Uterus (tissue), 4 donors: ENCODE results near the gene RAD51B. TPM values are rescaled to one million over a fixed set of nuclear protein-coding genes. Genes with fewer than 3 reads are reported as not detected.

Experiments
- DNase-seq, 2 donors: peaks; one replicate each; pipeline ENCODE4 v3.0.0-alpha.2; 2019 to 2020
- H3K27ac ChIP-seq, 2 donors: fragments of 200-600 bp; sonication (generic); 1 replicate in 1 of 2; 2 replicates in 1 of 2; pipeline ENCODE4 v1.5.1; 2016 to 2018
- H3K27me3 ChIP-seq, 2 donors: fragments of 200-600 bp; sonication (generic); one replicate each; pipeline ENCODE4 v1.5.1; 2018 to 2019; ENCODE audit warnings: control low read depth in 1 of 2
- H3K36me3 ChIP-seq, 2 donors: fragments of 200-600 bp; sonication (generic); one replicate each; pipeline ENCODE4 v1.5.1; 2019; ENCODE audit warnings: control low read depth in 1 of 2
- H3K4me1 ChIP-seq, 2 donors: fragments of 200-600 bp; sonication (generic); one replicate each; pipeline ENCODE4 v1.5.1; 2018 to 2019; ENCODE audit warnings: control low read depth in 1 of 2
- H3K4me3 ChIP-seq, 2 donors: fragments of 200-600 bp; sonication (generic); 1 replicate in 1 of 2; 2 replicates in 1 of 2; pipeline ENCODE4 v1.5.1; 2018 to 2019; ENCODE audit warnings: mild to moderate bottlenecking in 1 of 2
- H3K9me3 ChIP-seq, 2 donors: fragments of 200-600 bp; sonication (generic); one replicate each; pipeline ENCODE4 v1.5.1; 2019; ENCODE audit warnings: control low read depth in 1 of 2
- CTCF ChIP-seq, 4 experiments: fragments of 200-600 bp in 2 of 4; fragments of 450-650 bp in 2 of 4; sonication (generic) in 2 of 4; IDR thresholded peaks; one replicate each; pipeline ENCODE4 v1.5.1; 2016 to 2019; ENCODE audit warnings: antibody characterized with exemption in 4 of 4, mild to moderate bottlenecking in 2 of 4, moderate library complexity in 1 of 4
- POLR2A ChIP-seq, 2 donors: fragments of 450-650 bp; IDR thresholded peaks; one replicate each; pipeline ENCODE4 v1.6.1; 2016; ENCODE audit warnings: antibody characterized with exemption in 2 of 2, mild to moderate bottlenecking in 1 of 2, moderate library complexity in 1 of 2
- intact Hi-C: fragments of 100-400 bp; cut with DNase I; formaldehyde crosslinking; loops from one replicate; pipeline ENCODE4 v1.15.1; 2023; ENCODE audit warnings: low total_unique reads
- total RNA-seq, 4 donors: library from RNA; depleted of rRNA in 3 of 4; stranded (reverse); fragments of >200 nt in 3 of 4; gene quantifications; one replicate each; pipeline versions ENCODE4 v1.1.0 to v1.2.4, GENCODE V29; 2014 to 2023
- donor health status: DM: yes; HTN: yes; CAD: no.

Gene RAD51B
- total RNA-seq, 4 donors from 2014 or later, result 29.5 to 100.0 (median 70.3) TPM

- H3K4me3 ChIP-seq, result no peak overlapping the region
- peak overlapping the region; percentile 91 to 98 for H3K27ac ChIP-seq
- H3K4me1 ChIP-seq, result peaks cover 25 to 26% of the 10 kb centered on the region in 2 donors
- no peak for TF ChIP-seq CTCF (IDR thresholded peaks at IDR 0.05)
- no peak for TF ChIP-seq POLR2A (IDR thresholded peaks at IDR 0.05)
- no peaks in the 10 kb centered on the region for H3K9me3 ChIP-seq
- H3K27me3 ChIP-seq, result no peaks in the 10 kb centered on the region
- intact Hi-C loops, result no loop called here
- peak; percentile 72 to 73 for DNase-seq
- no peaks in the 10 kb centered on the region for H3K36me3 ChIP-seq
These were observed 766.1 kb downstream of the RAD51B start for GRCh38 chr14:68585690-68586089.

- Histone ChIP-seq H3K9me3 (no peaks in the 10 kb centered on the region), H3K4me1 (peaks cover 26 to 29% of the 10 kb centered on the region in 2 donors), H3K27ac (peak overlapping the region; percentile 91 to 98), H3K4me3 (no peak overlapping the region), H3K36me3 (no peaks in the 10 kb centered on the region), H3K27me3 (no peaks in the 10 kb centered on the region)
- intact Hi-C loops, result no loop called here
- DNase-seq, result peak; percentile 58 to 67
- TF ChIP-seq CTCF (IDR thresholded peaks at IDR 0.05) (no peak), POLR2A (IDR thresholded peaks at IDR 0.05) (no peak)
These were observed 767.5 kb downstream of the RAD51B start for GRCh38 chr14:68586896-68587751.

GRCh38 chr14:68587931-68588330 is 768.4 kb downstream of the RAD51B start:
- no peak for DNase-seq
- no peak for TF ChIP-seq POLR2A (IDR thresholded peaks at IDR 0.05)
- no peak for TF ChIP-seq CTCF (IDR thresholded peaks at IDR 0.05)
- H3K4me1 ChIP-seq, result peaks cover 26 to 29% of the 10 kb centered on the region in 2 donors
- H3K27me3 ChIP-seq, result no peaks in the 10 kb centered on the region
- no peak overlapping the region for H3K4me3 ChIP-seq
- intact Hi-C loops, result no loop called here
- no peaks in the 10 kb centered on the region for H3K9me3 ChIP-seq
- no peaks in the 10 kb centered on the region for H3K36me3 ChIP-seq
- H3K27ac ChIP-seq, result peak overlapping the region; percentile 91 to 98

DNA sequence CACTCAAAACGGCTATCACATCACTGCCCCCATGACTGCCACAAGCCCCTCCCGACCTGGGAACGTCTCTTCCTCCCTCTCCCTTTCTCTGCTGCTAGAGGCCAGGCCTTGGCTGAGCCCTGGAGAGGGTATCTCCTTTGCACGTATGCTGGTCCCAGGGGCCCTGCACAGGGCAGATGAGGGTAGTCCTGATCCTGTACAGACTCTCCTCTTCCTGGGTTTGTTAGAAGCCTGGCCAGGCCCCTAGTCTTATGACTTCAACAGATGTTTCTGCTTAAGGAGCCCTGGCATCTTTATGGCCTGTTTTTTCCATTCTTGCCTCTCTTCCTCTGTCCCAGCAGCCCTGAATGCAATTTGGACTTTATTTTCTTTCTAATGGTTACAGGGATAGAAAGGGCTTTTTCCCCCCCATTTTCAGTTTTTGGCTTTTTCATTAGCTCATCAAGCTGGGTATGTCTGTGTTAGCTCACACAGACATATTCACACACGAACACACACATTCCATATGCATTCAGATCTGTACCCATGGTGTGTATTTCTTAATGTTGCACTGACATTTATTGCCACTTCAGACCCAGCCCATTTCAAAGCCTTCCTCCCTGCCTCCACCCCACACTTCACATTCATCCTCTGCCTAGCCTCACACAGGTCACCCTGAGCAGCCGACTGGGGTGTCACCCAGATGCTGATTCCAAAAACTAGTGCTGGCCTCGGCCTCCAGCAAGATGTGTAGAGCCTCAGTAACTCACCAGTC is 770.0 kb downstream of the RAD51B start:
- peak; percentile 84 to 93 for DNase-seq
- H3K36me3 ChIP-seq, result no peaks in the 10 kb centered on the region
- intact Hi-C loops, result no loop called here
- no peaks in the 10 kb centered on the region for H3K27me3 ChIP-seq
- peaks cover 26 to 33% of the 10 kb centered on the region in 2 donors for H3K4me1 ChIP-seq
- H3K4me3 ChIP-seq, result no peak overlapping the region
- peak in 1 of 4 experiments; percentile 35 for TF ChIP-seq CTCF (IDR thresholded peaks at IDR 0.05)
- TF ChIP-seq POLR2A (IDR thresholded peaks at IDR 0.05), result peak in 1 of 2 donors; percentile 34
- peak overlapping the region; percentile 91 to 98 for H3K27ac ChIP-seq
- no peaks in the 10 kb centered on the region for H3K9me3 ChIP-seq

- H3K27ac ChIP-seq, result peak overlapping the region; percentile 91 to 98
- H3K36me3 ChIP-seq, result no peaks in the 10 kb centered on the region
- no peak overlapping the region for H3K4me3 ChIP-seq
- no peaks in the 10 kb centered on the region for H3K27me3 ChIP-seq
- intact Hi-C loops, result no loop called here
- H3K9me3 ChIP-seq, result no peaks in the 10 kb centered on the region
- DNase-seq, result no peak
- H3K4me1 ChIP-seq, result peaks cover 23 to 33% of the 10 kb centered on the region in 2 donors
- no peak for TF ChIP-seq CTCF (IDR thresholded peaks at IDR 0.05)
- no peak for TF ChIP-seq POLR2A (IDR thresholded peaks at IDR 0.05)
These were observed 770.6 kb downstream of the RAD51B start for GRCh38 chr14:68590201-68590522.
